ELF-1 (cell line): ENCODE results near the gene UQCR10.
A peak's percentile ranks its signal among the peaks of the same experiment; 100 is the strongest.

Experiments used
- DNase-seq: peaks from one replicate; pipeline ENCODE4 v3.0.0-alpha.2; 2016; ENCODE audit warnings: low read depth, low spot score

UQCR10 gene

DNA sequence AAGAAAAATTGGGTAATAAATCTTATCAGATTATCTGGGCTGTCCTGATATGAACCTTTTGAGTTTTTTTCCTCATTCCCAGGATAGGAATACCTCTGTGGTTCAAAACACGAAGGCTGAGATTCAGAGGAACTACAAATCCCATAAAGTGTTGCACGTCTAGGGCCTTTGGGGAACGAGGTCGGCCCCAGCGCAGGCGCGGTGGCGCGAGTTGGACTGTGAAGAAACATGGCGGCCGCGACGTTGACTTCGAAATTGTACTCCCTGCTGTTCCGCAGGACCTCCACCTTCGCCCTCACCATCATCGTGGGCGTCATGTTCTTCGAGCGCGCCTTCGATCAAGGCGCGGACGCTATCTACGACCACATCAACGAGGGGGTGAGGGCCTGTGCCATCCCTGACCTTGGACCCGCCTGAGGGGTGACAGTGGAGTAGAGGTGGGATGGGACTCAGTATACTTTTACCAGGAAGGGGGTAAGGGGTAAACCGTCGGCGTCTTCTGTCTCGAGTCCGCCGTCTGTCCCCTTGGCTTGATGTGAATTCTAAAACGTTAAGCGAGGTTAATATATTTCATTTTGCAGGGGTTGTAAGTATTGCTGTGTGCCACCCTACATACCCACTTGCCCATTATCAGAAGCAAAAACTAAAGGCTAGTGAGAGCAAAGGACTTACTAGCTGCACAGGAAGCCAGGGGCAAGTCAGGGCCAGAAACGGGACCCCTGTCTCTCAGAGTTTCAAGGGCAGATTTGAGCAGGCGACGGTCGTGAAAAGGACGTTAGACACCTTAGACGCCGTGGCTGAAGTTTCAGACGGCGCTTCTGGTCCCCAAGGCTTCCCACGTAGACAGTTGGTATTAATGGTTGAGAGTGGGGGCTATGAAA is at the start of gene UQCR10:
Gene UQCR10, plus strand, starts transcription at position 199 of the 881 bp plus-strand sequence. Its CDS starts 30 bp downstream, at position 229.
- peak; percentile 96 for DNase-seq

DNA sequence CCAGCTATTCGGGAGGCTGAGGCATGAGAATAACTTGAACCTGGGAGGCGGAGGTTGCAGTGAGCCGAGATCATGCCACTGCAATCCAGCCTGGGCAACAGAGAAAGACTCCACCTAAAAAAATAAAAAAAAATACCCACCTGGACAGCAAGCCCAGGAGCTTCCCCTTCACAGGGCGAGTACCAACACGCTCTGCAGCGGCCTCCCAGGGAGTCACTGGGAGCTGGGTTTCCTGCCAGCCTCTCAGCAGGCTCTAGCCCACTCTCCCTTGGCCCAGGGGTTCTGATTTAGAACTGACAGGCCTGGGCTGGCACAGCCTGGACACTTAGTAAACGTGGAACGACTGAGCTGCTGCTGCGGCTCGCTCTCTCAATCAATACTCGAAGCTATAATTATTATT is 49.4 kb upstream of the UQCR10 start:
- no peak for DNase-seq

DNA sequence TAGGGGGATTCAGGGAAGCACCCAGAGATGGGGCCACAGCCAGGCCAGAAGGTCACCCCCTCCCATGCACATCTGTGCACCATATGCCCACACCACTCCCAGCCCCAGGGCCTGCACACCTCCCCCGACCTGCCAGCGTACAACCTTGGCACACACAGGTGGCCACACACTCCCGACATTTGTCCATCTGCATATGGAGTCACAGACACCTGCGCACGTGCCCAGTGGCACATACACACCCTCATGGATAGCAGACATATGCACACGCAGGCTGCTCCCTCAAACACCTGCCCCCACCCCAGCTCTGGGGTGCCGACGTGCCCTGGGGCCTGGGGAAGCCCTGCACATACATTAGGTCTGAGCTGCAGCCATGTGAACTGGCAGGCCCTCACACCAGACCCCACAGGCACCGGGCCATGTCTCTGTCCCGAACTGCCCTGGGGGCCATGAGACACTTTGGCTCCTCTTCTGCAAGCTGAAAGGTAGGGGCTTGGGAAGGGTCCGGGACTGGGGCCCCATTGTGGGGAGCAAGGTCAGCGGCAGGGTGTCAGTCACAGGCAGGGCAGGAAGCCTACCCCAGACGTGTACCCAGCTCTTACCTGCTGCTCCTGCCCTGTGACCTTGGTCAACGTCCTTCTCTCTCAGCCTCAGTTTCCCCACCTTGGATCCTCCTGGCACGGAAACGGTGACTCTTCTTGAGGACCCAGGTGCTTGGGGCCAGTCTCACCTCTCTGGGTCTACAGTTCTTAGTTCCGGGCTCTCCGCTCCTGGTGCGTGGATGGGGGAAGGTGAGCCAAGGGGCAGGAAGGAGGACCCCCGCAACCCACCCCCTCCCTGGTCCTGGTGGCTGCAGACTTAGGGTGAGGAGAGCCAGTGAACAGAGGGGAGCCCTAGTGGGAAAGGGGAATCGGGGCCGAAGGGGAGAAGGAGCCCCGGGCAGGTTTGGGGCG is 47.9 kb upstream of the UQCR10 start:
- no peak for DNase-seq

DNA sequence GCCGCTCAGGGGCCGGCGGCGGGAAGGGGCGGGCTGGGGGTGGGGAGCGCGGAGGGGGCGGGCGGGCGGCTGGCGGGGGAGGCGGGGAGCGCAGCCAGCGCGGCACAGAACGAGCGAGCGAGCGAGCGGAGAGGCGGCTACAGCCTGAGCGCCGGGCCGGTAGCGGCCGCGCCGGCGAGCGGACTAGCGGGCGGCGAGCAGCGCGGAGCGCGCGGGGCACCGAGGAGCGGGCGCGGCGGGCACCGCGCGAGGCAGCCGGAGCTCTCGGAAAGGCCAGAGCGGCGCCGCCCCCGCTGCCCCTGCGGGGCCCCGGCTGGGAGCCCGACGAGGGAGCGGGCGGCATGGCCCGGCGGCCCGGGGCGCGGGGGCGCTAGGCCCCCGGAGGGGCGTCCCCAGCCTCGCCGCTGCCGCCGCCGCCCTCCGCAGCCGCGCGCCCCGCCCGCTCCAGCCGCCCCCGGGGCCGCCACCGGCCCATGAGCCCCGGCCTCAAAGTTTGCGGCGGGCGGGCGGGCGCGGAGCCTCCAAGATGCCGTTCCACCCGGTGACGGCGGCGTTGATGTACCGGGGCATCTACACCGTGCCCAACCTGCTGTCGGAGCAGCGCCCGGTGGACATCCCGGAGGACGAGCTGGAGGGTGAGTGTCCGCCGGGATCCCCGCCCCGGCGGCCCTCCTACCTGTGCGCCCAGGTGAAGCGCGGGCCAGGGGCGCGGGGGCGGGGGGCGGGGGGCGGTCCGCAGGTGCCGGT is 47.1 kb upstream of the UQCR10 start, which contains the start of gene CABP7:
Gene CABP7, plus strand, starts transcription at position 105 of the 747 bp plus-strand sequence. Its CDS starts 422 bp downstream, at position 527.
- no peak for DNase-seq

DNA sequence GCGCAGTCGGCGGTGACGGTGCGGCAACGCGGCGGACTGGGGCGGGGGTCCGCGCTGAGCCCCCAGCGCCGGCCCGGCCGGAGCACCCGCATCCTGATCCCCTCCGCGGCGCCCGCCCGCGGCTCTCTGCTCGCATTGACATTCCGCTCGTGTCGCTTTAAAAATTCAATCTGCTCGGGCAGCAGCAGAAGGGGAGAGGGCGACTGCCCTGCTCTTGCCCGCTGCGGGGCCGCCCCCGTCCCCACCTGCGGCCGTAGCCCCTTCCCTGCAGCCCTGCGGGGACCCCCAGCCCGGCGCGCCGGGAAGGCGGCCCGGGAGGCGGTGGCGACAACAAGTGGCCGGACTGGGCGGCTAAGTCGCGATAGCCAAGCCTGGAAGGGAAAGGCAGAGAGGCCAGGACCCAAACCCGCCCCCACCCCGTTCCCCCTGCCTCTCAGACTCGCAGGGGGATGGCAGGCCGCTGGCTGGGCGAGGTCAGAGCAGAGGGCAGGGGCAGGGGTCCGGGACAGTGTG is 46.3 kb upstream of the UQCR10 start:
- no peak for DNase-seq

DNA sequence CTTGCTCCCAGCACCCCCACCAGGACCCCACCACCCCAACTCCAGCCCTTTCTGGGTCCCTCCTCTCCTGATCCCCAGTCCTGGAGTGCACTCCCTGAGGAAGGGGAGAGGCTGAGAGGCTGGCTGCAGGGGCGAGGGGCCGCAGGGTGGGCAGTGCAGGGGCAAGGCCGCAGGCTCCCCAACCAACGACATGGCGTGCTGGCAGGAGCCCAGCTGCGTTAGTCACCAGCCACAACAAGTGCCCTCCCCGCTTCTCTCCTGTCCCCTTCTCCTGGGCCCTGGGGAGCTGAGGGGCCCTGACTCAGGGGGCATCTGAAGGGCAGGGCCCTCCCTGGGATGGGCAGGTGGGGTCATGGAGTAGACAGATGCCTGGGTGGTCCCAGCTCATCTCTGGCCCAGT is 45.0 kb upstream of the UQCR10 start:
- DNase-seq, result no peak

DNA sequence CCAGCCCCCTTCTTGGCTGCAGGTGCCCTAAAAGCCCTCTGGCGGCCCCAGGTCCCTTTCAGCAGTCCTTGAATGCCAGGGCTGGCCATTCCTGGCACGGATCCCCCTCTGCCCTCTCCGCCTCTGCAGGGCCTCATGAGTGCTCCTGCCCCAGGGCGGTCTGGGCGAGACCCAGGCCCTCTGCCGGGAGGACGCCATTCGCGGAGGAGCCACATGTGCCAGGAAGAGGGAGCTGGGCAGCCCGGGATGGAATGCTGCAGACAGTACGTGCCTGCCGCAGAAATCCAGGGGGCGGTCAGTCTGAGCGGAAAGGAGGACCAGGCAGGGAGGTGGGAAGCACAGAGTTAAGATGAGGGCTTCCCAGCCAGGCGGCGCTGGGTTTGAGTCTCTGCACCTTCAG is 44.6 kb upstream of the UQCR10 start:
- DNase-seq, result no peak

DNA sequence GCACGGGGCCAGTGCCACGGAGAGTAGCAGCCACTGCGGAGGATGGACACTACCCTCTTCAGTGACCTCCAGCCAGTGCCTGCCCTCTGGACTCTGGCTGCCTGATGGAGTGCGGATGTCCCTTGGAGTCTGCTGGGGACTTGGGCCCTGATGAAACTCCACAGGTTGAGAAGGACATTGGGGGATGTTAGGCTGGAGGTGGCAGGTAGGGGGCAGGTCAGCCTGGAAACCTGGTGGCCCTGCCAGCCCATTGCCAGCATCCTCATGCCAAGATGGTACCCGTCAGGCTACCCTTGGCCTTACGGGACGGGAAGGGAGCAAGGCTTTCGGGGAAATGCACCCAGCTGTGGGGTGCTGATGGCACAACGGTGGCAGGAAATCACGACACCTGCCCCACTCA is 43.4 kb upstream of the UQCR10 start:
- no peak for DNase-seq

DNA sequence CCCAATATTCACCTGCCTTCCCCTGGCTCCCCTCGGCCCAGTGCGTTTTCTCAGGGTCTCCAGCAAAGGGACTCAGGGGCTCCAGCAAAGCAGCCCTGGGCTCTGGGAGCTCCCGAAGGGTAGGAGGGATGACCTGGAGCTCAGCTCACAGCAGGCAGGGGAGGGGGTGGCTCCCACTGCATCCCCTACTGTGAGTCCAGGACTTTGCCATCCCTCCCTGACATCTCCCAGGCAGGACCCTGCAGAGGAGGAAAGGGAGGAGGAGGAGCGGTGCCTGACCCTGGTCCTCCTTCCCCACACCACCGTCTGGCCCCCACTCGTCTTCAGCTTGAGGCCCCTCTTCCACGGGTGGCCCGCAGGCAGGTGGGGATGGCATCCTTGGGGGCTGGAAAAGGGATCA is 42.3 kb upstream of the UQCR10 start:
- no peak for DNase-seq

DNA sequence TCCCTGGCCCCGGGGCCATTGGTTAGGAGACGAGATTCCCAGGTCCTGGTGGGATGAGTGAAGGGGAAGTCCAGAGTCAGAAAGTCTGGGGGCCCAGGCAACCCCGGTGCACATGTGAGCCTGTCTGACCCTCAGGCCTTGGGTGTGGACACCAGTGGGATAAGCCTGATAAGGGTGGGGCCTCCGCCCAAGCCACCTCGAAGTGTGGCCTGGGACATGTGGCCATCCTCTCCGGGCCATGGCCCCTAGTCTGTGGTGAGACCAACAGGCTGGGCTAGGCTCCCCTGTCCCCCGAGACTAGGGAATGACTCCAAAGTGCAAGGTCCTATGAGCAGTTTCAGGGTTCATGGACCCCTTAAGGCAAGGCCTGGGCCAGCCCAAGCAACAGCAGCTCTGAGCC is 41.1 kb upstream of the UQCR10 start:
- no peak for DNase-seq

DNA sequence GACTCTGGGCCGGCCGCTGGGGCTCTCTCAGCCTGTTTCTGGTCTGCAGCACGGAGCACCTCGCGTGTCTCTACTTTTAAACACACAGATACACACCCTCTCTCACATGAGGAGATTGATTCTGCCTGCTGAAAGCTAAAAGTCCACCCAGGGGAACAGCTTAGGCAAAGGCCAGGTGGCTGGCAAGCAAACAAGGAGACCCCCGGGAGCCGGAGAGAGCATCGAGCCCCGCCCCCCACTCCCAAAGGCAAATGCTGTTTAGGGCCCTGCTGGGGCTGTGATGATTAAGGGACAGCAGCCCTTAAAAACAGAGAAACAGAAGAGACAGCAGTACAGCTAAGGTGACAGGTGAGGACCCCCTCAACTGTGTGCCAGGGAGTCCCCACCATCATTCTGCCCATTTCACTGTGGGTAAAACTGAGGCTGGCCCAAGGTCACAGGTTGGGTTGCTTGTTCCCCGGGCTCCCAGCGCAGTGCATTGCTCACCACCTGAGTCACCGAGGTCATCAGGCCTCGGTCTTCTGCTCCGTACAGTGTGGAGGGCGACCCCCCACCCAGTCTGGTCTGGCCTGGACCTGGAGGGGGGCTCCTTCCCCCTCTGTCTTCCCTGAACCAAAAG is 40.5 kb upstream of the UQCR10 start:
- DNase-seq, result no peak

DNA sequence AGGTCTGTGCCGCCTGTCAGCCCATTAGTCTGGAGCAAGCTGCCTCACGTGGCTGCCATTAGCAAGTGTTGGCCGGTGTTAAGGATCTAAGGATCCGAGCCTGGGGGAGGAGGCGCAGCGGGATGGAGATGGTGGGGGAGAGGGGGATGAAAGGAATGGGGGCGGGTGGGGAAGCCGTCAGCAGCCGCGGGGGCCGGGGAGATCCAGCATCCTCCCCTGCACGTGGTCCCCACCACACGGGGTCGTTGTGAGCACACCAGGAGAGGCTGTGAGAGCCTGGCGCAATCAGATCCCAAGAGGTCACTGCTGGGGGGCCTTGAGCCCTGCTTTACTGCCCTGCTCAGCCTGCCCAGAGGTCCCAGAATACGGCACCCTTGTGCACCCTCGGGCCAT is 40.0 kb upstream of the UQCR10 start:
- peak; percentile 79 for DNase-seq

DNA sequence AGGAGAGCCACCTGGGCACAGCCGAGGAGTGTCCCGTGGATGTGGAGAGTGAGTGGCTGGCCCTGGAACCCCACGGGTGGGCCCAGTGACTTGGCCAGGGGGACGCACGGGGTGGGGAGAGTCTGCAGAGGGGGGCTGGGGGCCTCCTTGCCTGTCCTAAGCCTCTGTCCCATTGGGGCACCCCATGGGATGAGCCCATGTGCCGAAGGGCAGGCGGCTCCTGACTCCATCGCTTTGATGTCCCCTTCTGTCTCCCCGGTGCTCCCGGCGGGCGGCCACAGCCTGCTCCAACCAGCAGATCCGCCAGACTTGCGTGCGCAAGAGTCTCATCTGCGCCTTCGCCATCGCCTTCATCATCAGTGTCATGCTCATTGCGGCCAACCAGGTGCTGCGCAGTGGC is 38.0 kb upstream of the UQCR10 start:
- DNase-seq, result no peak

DNA sequence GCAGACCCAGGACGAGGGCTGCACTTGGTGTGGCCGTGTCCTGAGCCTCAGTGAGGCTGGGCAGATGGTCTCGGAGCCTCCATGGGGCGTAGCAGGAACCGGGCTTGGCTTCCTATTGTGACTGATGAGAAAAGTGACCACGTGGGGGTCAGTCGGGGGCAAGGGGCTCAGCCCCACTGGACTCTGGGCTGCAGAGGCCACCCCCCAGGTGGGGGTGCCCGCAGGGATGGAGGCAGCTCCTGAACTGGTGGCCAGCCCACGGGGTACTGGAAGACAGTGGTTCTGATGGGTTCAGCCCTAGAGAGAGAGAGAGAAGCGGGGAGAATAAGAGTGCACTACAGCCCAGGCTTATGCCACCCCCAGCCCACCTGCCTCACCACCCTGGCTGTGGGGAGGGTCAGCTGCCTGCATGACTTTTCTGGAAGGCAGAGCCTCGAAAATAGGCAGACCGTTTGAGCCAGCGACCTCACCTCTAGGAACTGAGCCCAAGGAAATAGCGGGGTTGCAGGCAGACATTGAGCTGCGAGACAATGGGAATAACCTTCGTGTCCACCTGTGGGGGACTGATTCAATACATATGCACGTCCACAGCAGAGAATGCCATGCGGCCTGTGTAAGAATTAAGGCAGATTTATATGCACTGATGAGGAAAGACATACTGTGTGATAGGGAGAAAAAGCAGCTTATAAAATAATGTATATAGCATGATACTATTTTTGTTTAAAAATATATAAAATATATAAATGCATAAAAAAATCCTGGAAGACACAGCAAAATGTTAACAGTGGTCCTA is 35.9 kb upstream of the UQCR10 start:
- DNase-seq, result no peak

DNA sequence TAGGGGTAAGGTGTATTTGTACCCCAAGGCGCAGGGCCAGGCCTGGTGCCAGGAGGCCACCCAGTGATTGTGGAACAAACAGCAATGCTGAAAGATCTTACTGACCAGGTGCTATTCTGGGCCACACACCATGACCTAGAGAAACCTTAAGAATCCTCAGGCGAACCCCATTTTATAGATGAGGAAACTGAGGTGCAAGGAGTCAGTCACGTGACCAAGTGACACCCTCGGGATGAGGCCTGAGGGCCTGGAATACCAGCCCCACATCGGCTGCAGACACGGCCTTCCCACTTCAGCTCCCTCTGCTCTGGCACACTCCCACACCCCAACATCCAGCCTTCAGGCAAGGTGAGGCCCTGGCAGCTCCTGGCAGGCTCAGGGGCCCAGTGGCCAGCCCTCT is 34.3 kb upstream of the UQCR10 start:
- DNase-seq, result no peak

DNA sequence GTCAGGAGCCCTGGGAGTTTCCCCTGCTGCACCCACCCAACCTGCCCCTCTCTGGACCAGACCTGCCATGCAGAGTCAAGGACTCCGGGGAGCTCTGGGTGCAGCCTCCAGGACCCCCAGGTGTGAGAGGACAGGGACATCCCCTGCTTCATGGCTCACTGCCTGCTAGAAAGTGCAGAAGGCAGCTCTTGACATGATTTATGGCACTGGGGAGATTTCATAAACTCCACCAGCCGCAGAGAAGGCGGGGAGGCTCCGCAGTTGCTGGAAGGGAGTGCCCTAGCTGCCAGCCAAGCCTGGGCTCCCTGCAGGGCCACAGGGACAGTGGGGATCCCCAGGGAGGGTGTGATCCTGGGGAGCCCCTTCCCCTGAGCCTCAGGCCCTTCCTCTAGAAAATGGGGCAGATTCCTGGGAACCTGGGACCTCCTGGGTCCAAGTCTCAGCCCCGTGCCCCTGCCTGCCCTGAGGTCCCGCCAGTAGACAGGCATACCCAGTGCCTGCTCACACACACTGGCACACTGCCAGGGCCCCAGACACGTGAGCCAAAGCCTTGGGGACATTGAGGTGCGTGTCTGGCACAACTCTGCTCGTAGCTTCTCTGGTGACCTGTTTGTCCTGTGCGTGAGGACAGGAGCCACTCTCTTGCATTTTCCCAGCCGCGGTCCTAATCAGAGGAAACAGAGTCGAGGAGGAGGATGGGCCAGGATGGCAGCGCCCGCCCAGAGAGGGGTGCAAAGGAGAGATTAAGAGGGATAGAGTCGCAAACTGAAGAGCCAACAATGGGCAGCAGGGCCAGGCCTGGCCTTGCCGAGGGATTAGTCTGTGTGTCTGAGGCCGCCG is 33.6 kb upstream of the UQCR10 start:
- no peak for DNase-seq

DNA sequence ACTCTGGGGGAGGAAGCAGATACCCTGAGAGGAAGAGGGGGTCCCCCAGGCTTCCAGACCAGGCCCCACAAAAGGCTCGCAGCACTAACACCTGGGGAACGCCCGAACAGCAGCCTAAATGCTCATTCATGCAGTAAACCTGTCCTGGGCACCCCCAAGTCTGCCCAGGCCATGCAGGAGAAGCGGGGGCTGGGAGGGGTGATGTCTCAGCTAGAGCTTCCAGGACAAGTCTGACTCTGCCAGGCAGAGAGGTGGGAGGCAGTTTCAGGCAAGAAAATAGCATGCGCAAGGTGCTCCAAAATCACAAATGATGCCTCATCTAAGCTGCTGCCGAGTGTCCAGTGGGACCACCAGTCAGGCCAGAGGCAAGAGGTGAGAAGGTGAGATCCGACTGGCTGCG is 32.8 kb upstream of the UQCR10 start:
- DNase-seq, result no peak

DNA sequence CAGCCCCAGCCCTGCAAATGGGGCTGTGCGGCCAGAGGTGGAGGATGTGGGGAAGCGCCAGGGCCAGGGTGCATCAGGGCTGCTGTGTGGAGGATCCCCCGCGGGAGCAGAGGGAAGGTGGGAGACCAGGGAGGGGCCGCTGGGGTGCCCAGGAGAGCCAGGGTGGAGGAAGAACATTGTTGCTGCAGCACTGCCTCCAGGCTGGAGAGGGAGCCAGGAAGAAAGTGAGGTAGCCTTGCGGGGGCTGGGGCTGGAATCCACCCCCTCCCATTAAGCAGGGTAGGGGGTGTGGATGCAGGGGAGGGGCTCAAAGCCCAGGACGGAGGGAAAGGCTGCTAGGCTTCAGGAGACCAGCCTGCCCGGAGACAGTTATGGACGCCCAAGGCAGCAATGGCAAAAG is 32.3 kb upstream of the UQCR10 start:
- peak; percentile 58 for DNase-seq

DNA sequence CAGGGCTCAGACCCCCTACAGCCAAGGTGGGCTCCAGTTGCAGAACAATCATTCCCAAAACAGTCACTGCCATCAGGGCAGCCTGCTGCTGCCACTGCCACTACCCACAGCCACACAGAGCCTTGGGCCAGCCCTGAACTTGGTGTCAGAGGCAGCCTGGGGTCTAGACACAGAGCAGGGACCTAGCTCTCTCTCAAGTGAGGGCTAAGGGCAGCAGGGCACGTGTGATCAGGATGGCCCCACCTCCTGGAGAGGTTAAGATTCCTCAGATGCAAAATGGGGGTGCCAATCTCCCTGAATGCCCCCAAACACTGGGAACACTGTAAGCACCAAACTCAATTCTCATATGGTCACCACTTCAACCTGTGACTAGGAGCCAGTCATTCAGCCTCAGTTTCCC is 31.8 kb upstream of the UQCR10 start:
- DNase-seq, result no peak
